AG04450 (cell line): ENCODE data around the gene STN1. TPM values are rescaled to one million over a fixed set of nuclear protein-coding genes. Genes with fewer than 3 reads are reported as not detected.

Source experiments
- CTCF ChIA-PET: fragments of 300-600, 350-600 bp; formaldehyde crosslinking; extraction: SDS; loops from one replicate; lab custom pipeline; 2022; ENCODE audit warnings: antibody characterized with exemption, inconsistent platforms; lab: Charles Lee
- POLR2A ChIA-PET: fragments of 350-600 bp; formaldehyde crosslinking; extraction: SDS; loops from one replicate; lab custom pipeline; 2021; ENCODE audit warnings: antibody characterized with exemption, inconsistent platforms; lab: Yijun Ruan, JAX
- DNase-seq: peaks from one replicate; pipeline ENCODE4 v3.0.0-alpha.2; 2011; ENCODE audit warnings: low read depth, low spot score
- H3K27ac ChIP-seq: one replicate; pipeline ENCODE4 v1.5.1; 2012; ENCODE audit warnings: low read depth, low read length, control low read depth
- H3K27me3 ChIP-seq: one replicate; pipeline ENCODE4 v1.6.0; 2012; ENCODE audit warnings: low read length; ENCODE audit not compliant: control insufficient read depth, insufficient read depth
- H3K4me3 ChIP-seq: 2 replicates; pipeline ENCODE4 v1.5.1; 2011; ENCODE audit warnings: mild to moderate bottlenecking, low read depth, low read length, control low read depth
- H3K9me3 ChIP-seq: 2 replicates; pipeline ENCODE4 v1.5.1; 2012; ENCODE audit warnings: low read length; ENCODE audit not compliant: control insufficient read depth, insufficient read depth
- CTCF ChIP-seq: IDR thresholded peaks from 2 replicates; pipeline ENCODE4 v1.5.1; 2011; ENCODE audit warnings: low read depth, low read length, control low read depth, inconsistent platforms
- polyA plus RNA-seq: library from polyadenylated mRNA; depleted of rRNA; stranded (reverse); fragments of >200 nt; gene quantifications from 2 replicates; pipeline ENCODE4 v1.2.3, GENCODE V29; 2011

The STN1 gene
- polyA plus RNA-seq, 1 experiment = 19.0 TPM

- H3K4me3 ChIP-seq = no peak overlapping the region
- peaks cover 14% of the 10 kb centered on the region for H3K27me3 ChIP-seq
- POLR2A ChIA-PET = no interaction called here
- DNase-seq = no peak
- TF ChIP-seq CTCF = no peak
- H3K9me3 ChIP-seq = no peaks in the 10 kb centered on the region
- no peak overlapping the region for H3K27ac ChIP-seq
- CTCF ChIA-PET = interaction anchor here (1.1 kb wide), 1 partner anchor 47 kb away, joined by 3 read pairs; no protein-coding TSS in a partner anchor
Measured at GRCh38 chr10:103934308-103934707, 16.3 kb upstream of the STN1 start.

DNA sequence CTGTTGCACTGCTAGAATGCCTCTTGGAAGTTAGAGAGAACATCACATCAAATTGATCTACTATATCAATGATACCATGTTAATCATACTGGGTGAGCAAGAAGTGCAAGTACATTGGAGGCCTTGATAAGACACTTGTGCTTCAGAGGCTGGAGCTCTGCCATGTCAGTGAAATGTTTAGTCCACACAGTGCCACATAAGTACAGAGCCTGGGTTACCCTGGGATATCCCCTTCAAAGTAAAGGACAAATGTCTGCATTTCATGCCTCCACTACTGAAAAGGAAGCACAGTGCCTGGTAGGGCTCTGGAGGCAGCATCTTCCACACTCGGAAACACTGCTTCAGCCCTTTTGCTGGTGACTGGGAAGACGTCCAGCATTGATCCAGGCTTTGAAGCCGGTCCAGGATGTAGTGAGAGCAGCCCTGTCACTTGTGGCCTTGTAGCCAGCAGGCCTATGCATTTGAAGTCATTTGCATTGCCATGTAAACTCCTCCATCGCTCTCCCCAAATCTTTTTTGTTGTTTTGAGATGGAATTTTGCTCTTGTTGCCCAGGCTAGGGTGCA is 15.7 kb upstream of the STN1 start:
- ChIA-PET POLR2A (no interaction called here), CTCF (interaction anchor here (0.9 kb wide), 1 partner anchor 9 kb away, joined by 3 read pairs; no protein-coding TSS in a partner anchor)
- H3K4me3 ChIP-seq = no peak overlapping the region
- no peak for TF ChIP-seq CTCF
- no peak for DNase-seq
- H3K27ac ChIP-seq = no peak overlapping the region
- no peaks in the 10 kb centered on the region for H3K9me3 ChIP-seq
- peaks cover 14% of the 10 kb centered on the region for H3K27me3 ChIP-seq

DNA sequence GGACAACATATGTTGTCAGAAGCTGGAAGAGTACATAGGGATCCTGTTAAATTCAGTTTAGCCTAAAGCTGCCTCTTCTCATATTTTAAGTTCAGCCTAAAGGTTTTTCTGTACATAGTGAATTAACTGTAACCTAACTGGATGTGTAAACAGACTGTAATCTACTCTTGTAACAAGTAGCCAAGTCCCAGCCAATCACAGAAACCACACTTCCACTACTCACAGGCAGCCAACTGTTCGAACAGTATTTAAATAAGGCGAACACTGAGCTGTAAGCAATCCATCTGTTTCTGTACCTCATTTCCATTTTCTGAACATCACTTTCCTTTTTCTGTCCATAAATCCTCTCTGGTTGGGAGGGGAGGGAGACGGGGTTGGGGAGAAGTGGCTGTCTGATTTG is 15.0 kb upstream of the STN1 start:
- ChIA-PET CTCF (interaction anchor here (0.9 kb wide), 1 partner anchor 10 kb away, joined by 3 read pairs; no protein-coding TSS in a partner anchor), POLR2A (no interaction called here)
- Histone ChIP-seq H3K27ac (no peak overlapping the region), H3K27me3 (peaks cover 10% of the 10 kb centered on the region), H3K4me3 (no peak overlapping the region), H3K9me3 (no peaks in the 10 kb centered on the region)
- TF ChIP-seq CTCF = no peak
- no peak for DNase-seq

DNA sequence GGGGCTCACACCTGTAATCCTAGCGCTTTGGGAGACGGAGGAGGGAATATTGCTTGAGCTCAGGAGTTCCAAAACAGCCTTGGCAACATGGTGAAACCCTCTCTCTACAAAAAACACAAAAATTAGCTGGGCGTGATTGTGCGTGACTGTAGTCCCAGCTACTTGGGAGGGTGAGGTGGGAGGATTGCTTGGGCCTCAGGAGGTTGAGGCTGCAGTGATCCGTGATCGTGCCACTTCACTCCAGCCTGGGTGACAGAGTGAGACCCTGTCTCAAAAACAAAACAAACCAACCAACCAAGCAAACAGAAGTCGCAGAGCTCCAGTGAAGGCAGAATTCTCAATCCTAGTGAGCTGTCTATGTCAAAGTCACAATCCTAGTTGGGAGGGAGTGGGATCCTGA is 14.3 kb upstream of the STN1 start:
- DNase-seq = no peak
- POLR2A ChIA-PET = no interaction called here
- no peak overlapping the region for H3K27ac ChIP-seq
- CTCF ChIA-PET = no interaction called here
- no peaks in the 10 kb centered on the region for H3K9me3 ChIP-seq
- H3K4me3 ChIP-seq = no peak overlapping the region
- TF ChIP-seq CTCF = no peak
- H3K27me3 ChIP-seq = peaks cover 10% of the 10 kb centered on the region

DNA sequence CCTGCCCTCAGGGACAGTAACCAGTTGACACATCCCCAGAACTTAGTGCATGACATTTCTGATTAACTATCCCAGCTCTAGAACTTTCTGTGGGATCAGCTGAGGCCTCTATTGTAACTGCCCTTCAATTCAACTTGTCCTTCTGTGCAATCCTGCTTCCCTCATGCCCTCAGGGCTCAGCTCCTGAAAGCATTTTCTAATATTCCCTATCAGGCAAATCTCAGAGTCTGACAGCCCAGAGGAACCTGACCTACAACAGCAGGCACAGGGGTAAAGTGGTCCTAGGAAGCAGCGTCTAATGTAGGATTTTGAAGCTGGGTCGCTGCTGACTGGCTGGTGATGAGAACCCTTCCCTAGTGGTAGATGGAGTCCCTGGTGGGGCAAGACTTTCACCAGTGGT is 13.6 kb upstream of the STN1 start:
- TF ChIP-seq CTCF = no peak
- no peaks in the 10 kb centered on the region for H3K9me3 ChIP-seq
- no peak overlapping the region for H3K4me3 ChIP-seq
- ChIA-PET CTCF (interaction anchor here (0.7 kb wide), 1 partner anchor 11 kb away, joined by 3 read pairs; no protein-coding TSS in a partner anchor), POLR2A (no interaction called here)
- no peak for DNase-seq
- H3K27ac ChIP-seq = no peak overlapping the region
- peaks cover 10% of the 10 kb centered on the region for H3K27me3 ChIP-seq
